Measurements from ENCODE around the gene IL36G. TPM values are rescaled to one million over a fixed set of nuclear protein-coding genes. Genes with fewer than 3 reads are reported as not detected.

The IL36G gene
- total and polyA plus RNA-seq, 2 of the 13 experiments (the other 11 are each of a cell fraction or from before 2014, with no cell fraction given): not detected

DNA sequence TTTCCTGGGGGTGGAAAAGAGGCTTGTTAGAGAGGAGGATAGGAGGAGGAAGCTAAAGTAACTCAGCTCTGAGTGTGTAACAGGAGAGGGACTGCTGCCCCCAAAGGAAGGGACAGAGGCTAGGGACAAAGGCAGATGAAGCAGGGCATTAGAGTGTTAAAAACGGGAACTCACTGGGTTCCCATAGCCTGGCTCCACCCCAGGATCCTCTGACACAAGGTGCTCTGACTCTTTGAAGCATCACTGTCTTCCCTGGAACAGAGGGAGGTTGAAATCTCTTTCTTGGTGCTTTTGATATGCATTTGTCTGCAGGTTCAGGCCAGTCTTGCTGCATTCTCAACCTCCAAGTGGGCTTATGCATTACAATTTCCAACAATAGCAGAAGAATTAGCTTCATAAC is 50.3 kb downstream of the IL36G start (continued):
- no peak for TF ChIP-seq ARNT2 (CRISPR knock-in tag; IDR thresholded peaks at IDR 0.05; ENCODE audit: low read depth)

- ChIA-PET CTCF (ENCODE audit: low intra/inter-chr PET ratio, low total read pairs) (no interaction called here), POLR2A (no interaction called here)
- no TSS peak for BruUV-seq (replicated peaks)
- no peaks in the 10 kb centered on the region for H4K20me1 ChIP-seq (ENCODE audit: insufficient read depth, low read length)
- H3K4me2 ChIP-seq (ENCODE audit: low read depth, low read length): no peak overlapping the region
- in situ Hi-C loops (cut with HindIII; ENCODE audit: extremely low pct_ligation_motif_present, low pct_unique_long_range_greater_than_20kb): no loop called here
- no peaks in the 10 kb centered on the region for H3K4me1 ChIP-seq (ENCODE audit: insufficient read depth, low read length)
- WGBS (ENCODE audit: low lambda C conversion rate): 42% methylated on average over 1 of the region's 1 CpG
- DNase-seq (ENCODE audit: low spot score) (no peak), ATAC-seq (no peak), FAIRE-seq (no peak)
- no peak overlapping the region for H3K9ac ChIP-seq (ENCODE audit: insufficient read depth, low read depth, low read length)
- intact Hi-C loops (cut with micrococcal nuclease; ENCODE audit: unreplicated experiment): no loop called here
- H3K79me2 ChIP-seq (ENCODE audit: insufficient read depth, low read length): no peaks in the 10 kb centered on the region
- no peak overlapping the region for H3K4me3 ChIP-seq (replicated peaks in 1 of 3; ENCODE audit: insufficient read depth in 1 of 3, low read depth in 2 of 3, low read length in 3 of 3)
- H3K27ac ChIP-seq (ENCODE audit: extremely low read length, insufficient read depth, low read length): no peak overlapping the region
- H2AFZ ChIP-seq (ENCODE audit: low read length): no peak overlapping the region
- H3K9me3 ChIP-seq (ENCODE audit: low read length): no peaks in the 10 kb centered on the region
- H3K36me3 ChIP-seq (replicated peaks in 1 of 2; ENCODE audit: control insufficient read depth in 1 of 2, insufficient read depth in 2 of 2, low read length in 2 of 2): no peaks in the 10 kb centered on the region
- peaks cover 0 to 4% of the 10 kb centered on the region in 2 experiments; a peak in 2 of 5 replicates for H3K27me3 ChIP-seq (ENCODE audit: control insufficient read depth in 1 of 2, insufficient read depth in 2 of 2, low read length in 2 of 2)
- TF ChIP-seq PHF5A (CRISPR knock-in tag; IDR thresholded peaks at IDR 0.05; ENCODE audit: low read depth, unreplicated experiment): no peak
- TF ChIP-seq ZNF292 (CRISPR knock-in tag; IDR thresholded peaks at IDR 0.05; ENCODE audit: borderline replicate concordance, low read depth): no peak
Observed at GRCh38 chr2:113032737-113033136, 54.9 kb downstream of the IL36G start.

DNA sequence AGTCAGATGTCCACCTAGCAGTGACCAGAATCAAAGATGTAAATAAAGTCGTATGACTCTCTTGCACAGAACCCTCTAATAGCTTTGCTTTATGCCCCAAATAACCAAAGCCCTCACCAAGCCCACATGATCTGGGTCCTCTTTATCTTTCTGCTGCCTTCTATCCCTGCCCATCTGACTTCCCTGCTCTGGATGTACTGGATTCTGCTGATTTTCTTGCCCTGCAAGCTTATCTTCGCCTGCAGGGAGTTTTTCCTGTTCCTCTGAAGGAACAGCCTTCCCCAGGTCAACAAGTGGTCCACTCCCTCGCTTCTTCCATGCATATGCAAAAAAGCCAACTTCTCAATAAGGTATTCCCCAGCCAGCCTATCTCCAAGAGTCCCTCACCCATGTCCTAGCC is 56.2 kb downstream of the IL36G start:
- H3K9ac ChIP-seq (ENCODE audit: insufficient read depth, low read depth, low read length): no peak overlapping the region
- ATAC-seq: no peak
- no peaks in the 10 kb centered on the region for H3K4me1 ChIP-seq (ENCODE audit: insufficient read depth, low read length)
- no peak for FAIRE-seq
- peaks cover 0 to 4% of the 10 kb centered on the region in 2 experiments; a peak in 2 of 5 replicates for H3K27me3 ChIP-seq (ENCODE audit: control insufficient read depth in 1 of 2, insufficient read depth in 2 of 2, low read length in 2 of 2)
- H4K20me1 ChIP-seq (ENCODE audit: insufficient read depth, low read length): no peaks in the 10 kb centered on the region
- H3K79me2 ChIP-seq (ENCODE audit: insufficient read depth, low read length): no peaks in the 10 kb centered on the region
- BruUV-seq (replicated peaks): no TSS peak
- no peak overlapping the region for H3K4me2 ChIP-seq (ENCODE audit: low read depth, low read length)
- intact Hi-C loops (cut with micrococcal nuclease; ENCODE audit: unreplicated experiment) (no loop called here), in situ Hi-C loops (cut with HindIII; ENCODE audit: extremely low pct_ligation_motif_present, low pct_unique_long_range_greater_than_20kb) (no loop called here)
- H3K9me3 ChIP-seq (ENCODE audit: low read length): no peaks in the 10 kb centered on the region
- WGBS (ENCODE audit: low lambda C conversion rate): 6% methylated on average over 3 of the region's 3 CpGs
- ChIA-PET POLR2A (no interaction called here), CTCF (ENCODE audit: low intra/inter-chr PET ratio, low total read pairs) (no interaction called here)
- no peak overlapping the region for H3K4me3 ChIP-seq (replicated peaks in 1 of 3; ENCODE audit: insufficient read depth in 1 of 3, low read depth in 2 of 3, low read length in 3 of 3)
- no peak overlapping the region for H2AFZ ChIP-seq (ENCODE audit: low read length)
- H3K36me3 ChIP-seq (replicated peaks in 1 of 2; ENCODE audit: control insufficient read depth in 1 of 2, insufficient read depth in 2 of 2, low read length in 2 of 2): no peaks in the 10 kb centered on the region
- H3K27ac ChIP-seq (ENCODE audit: extremely low read length, insufficient read depth, low read length): no peak overlapping the region
- DNase-seq (ENCODE audit: low spot score): no peak
- TF ChIP-seq ASH2L (IDR thresholded peaks at IDR 0.05; ENCODE audit: insufficient read length, low read depth, low read length) (no peak), ARNT (IDR thresholded peaks at IDR 0.05) (no peak), ZBTB1 (CRISPR knock-in tag; IDR thresholded peaks at IDR 0.05; ENCODE audit: borderline replicate concordance) (no peak), CBFB (CRISPR knock-in tag; IDR thresholded peaks at IDR 0.05) (no peak), BHLHE40 (IDR thresholded peaks at IDR 0.05; ENCODE audit: low read length) (no peak), RARA (CRISPR knock-in tag; IDR thresholded peaks at IDR 0.05) (no peak), ZNF720 (CRISPR knock-in tag; IDR thresholded peaks at IDR 0.05) (no peak), ZNF468 (CRISPR knock-in tag; IDR thresholded peaks at IDR 0.05) (no peak), HNF4G (IDR thresholded peaks at IDR 0.05; ENCODE audit: borderline replicate concordance, low read depth, low read length) (no peak), HNF4G (CRISPR knock-in tag; IDR thresholded peaks at IDR 0.05; ENCODE audit: borderline replicate concordance, low read depth) (no peak), CHCHD3 (CRISPR knock-in tag; IDR thresholded peaks at IDR 0.05) (no peak), FOXA3 (CRISPR knock-in tag; IDR thresholded peaks at IDR 0.05) (no peak), ZNF446 (CRISPR knock-in tag; IDR thresholded peaks at IDR 0.05) (no peak), CREM (IDR thresholded peaks at IDR 0.05) (no peak), CREM (CRISPR knock-in tag; IDR thresholded peaks at IDR 0.05) (no peak)
- TF ChIP-seq, protein P1, sequence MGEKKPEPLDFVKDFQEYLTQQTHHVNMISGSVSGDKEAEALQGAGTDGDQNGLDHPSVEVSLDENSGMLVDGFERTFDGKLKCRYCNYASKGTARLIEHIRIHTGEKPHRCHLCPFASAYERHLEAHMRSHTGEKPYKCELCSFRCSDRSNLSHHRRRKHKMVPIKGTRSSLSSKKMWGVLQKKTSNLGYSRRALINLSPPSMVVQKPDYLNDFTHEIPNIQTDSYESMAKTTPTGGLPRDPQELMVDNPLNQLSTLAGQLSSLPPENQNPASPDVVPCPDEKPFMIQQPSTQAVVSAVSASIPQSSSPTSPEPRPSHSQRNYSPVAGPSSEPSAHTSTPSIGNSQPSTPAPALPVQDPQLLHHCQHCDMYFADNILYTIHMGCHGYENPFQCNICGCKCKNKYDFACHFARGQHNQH (CRISPR knock-in tag; IDR thresholded peaks at IDR 0.05): no peak

Measured in HepG2 (cell line).